ENCODE data around the gene VTA1.
"Not testable (repeated sequence)": the region's sequence is repeated elsewhere in the genome, so short reads cannot be mapped to it uniquely, and the experiment has no call there.

Gene VTA1

GRCh38 chr6:142226731-142227130 lies 79.7 kb downstream of the VTA1 start:
- no peak for DNase-seq

- not testable (repeated sequence) for DNase-seq
Observed at GRCh38 chr6:142229518-142230270, 82.6 kb downstream of the VTA1 start.

GRCh38 chr6:142232206-142233044 lies 85.4 kb downstream of the VTA1 start:
- DNase-seq: peak in 3 of 4 experiments; percentile 7 to 41 (median 20)

- no peak for DNase-seq
Observed at GRCh38 chr6:142233945-142234682, 87.1 kb downstream of the VTA1 start.

- no peak for DNase-seq
Observed at GRCh38 chr6:142235272-142235671, 88.2 kb downstream of the VTA1 start.

GRCh38 chr6:142235791-142236190 lies 88.7 kb downstream of the VTA1 start:
- DNase-seq: no peak

- DNase-seq: no peak
Observed at GRCh38 chr6:142236691-142237090, 89.6 kb downstream of the VTA1 start.

- no peak for DNase-seq
Observed at GRCh38 chr6:142238881-142239280, 91.8 kb downstream of the VTA1 start.

- DNase-seq: no peak
Observed at GRCh38 chr6:142240179-142240578, 93.1 kb downstream of the VTA1 start.

- peak in 2 of 4 experiments; percentile 39 to 60 for DNase-seq
Observed at GRCh38 chr6:142241061-142241460, 94.0 kb downstream of the VTA1 start.

- no peak for DNase-seq
Observed at GRCh38 chr6:142242269-142242668, 95.2 kb downstream of the VTA1 start.

GRCh38 chr6:142246960-142247359 lies 99.9 kb downstream of the VTA1 start:
- DNase-seq: no peak

- no peak for DNase-seq
Observed at GRCh38 chr6:142249266-142249665, 102.2 kb downstream of the VTA1 start.

- no peak for DNase-seq
Observed at GRCh38 chr6:142251930-142252445, 104.9 kb downstream of the VTA1 start.

- no peak for DNase-seq
Observed at GRCh38 chr6:142254513-142254912, 107.5 kb downstream of the VTA1 start.

GRCh38 chr6:142255785-142256184 lies 108.7 kb downstream of the VTA1 start:
- DNase-seq: no peak

- DNase-seq: no peak
Observed at GRCh38 chr6:142258305-142258704, 111.2 kb downstream of the VTA1 start.

- no peak for DNase-seq
Observed at GRCh38 chr6:142258757-142259156, 111.7 kb downstream of the VTA1 start.

GRCh38 chr6:142260748-142261147 lies 113.7 kb downstream of the VTA1 start:
- DNase-seq: no peak

- no peak for DNase-seq
Observed at GRCh38 chr6:142262231-142262630, 115.2 kb downstream of the VTA1 start.

- no peak for DNase-seq
Observed at GRCh38 chr6:142265476-142265875, 118.4 kb downstream of the VTA1 start.

- DNase-seq: no peak
Observed at GRCh38 chr6:142266060-142266459, 119.0 kb downstream of the VTA1 start.

- no peak for DNase-seq
Observed at GRCh38 chr6:142271476-142271875, 124.4 kb downstream of the VTA1 start.

Measured in suppressor macrophage (primary cell).